Muscle layer of duodenum (tissue), 2 donors: ENCODE measurements around the gene C1QL1.

ENCODE experiments used
- H3K27ac ChIP-seq: one replicate; pipeline ENCODE4 v1.7.0; 2013; ENCODE audit warnings: mild to moderate bottlenecking, low read length
- H3K27me3 ChIP-seq: one replicate; pipeline ENCODE4 v1.7.0; 2013; ENCODE audit warnings: low read depth, mild to moderate bottlenecking, control low read depth, low read length
- H3K36me3 ChIP-seq, 2 donors: one replicate each; pipeline ENCODE4 v1.7.0; 2013; ENCODE audit warnings: low read length in 2 of 2, control low read depth in 1 of 2, mild to moderate bottlenecking in 1 of 2; ENCODE audit not compliant: insufficient read depth in 2 of 2, control insufficient read depth in 1 of 2
- H3K4me1 ChIP-seq, 2 donors: one replicate each; pipeline ENCODE4 v1.7.0; 2013; ENCODE audit warnings: low read length in 2 of 2, mild to moderate bottlenecking in 2 of 2, control low read depth in 1 of 2, moderate library complexity in 1 of 2; ENCODE audit not compliant: insufficient read depth in 2 of 2, control insufficient read depth in 1 of 2
- H3K4me3 ChIP-seq, 2 donors: one replicate each; pipeline ENCODE4 v1.7.0; 2013; ENCODE audit warnings: low read length in 2 of 2, low read depth in 1 of 2, mild to moderate bottlenecking in 1 of 2
- H3K9me3 ChIP-seq, 2 donors: one replicate each; pipeline ENCODE4 v1.7.0; 2013; ENCODE audit warnings: low read length in 2 of 2, control low read depth in 1 of 2, mild to moderate bottlenecking in 1 of 2; ENCODE audit not compliant: control insufficient read depth in 1 of 2
- donor health status: healthy.

Gene C1QL1

DNA sequence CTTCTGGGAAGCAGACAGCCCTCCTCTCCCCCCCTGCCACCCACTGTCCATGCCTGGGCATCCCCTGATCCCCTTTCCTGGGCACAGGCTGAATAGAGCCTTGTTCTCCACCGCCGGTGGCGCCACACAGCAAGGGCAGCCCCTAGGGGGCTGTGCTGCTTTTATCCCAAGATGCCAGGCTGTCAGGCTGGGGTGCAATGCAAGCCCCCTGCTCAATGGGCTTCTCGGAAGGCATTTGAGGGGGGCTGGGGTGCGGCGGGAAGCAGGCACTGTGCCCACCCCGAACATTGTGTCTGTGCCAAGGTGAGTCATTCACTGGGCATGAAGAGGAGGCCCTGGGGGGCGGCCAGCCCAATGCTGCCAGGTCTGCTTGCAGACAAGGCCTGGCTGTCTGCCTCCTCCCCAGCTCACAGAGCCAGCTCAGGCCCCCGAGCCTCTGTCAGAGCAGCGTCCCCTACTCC, 51.3 kb downstream of the C1QL1 start:
- no peaks in the 10 kb centered on the region for H3K36me3 ChIP-seq
- no peak overlapping the region for H3K4me3 ChIP-seq
- peaks cover 0 to 11% of the 10 kb centered on the region in 2 donors for H3K4me1 ChIP-seq
- H3K27me3 ChIP-seq = peaks cover 4% of the 10 kb centered on the region
- H3K27ac ChIP-seq = no peak overlapping the region
- no peaks in the 10 kb centered on the region for H3K9me3 ChIP-seq

DNA sequence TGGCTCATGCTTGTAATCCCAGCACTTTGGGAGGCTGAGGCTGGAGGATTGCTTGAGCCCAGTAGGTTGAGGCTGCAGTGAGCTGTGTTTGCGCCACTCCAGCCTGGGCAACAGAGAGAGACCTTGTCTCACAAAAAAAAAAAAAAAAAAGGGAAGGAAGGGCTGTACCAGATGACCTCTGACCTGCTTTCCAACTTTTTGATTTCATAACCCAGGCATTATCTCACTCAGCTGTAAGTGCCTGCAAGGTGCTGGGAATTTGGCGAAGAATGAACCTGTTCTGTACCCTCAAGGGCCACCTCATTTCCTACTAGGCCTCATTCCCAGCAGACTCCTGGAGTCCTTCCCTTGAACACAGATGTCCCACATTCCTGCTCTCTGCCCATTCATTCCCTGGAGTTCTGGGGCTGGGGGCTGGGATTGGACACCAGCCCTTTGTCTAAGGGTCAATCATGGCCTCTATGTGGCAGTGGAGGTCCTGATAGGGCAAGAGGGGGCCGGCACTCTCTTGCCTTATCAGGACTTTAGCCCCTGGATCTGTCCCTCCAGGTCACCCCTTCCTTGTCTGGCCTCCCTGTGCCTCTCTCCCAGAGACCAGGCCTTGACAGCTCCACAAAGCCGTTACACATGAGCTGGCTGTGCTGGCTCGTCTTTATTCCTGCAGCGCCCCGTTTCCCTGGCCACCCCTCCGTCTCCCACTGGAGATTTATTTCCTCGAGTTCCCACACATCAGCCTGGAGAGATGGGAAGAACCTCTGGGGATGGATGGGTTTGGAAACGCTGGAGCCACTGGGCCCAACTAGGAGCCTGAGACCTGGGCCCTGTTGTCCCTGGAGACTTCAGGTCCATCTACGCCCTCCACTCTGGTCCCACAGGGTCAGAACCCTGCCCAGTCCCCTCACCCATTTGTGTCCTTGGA, 52.0 kb downstream of the C1QL1 start:
- Histone ChIP-seq H3K4me3 (no peak overlapping the region), H3K36me3 (no peaks in the 10 kb centered on the region), H3K4me1 (peaks cover 0 to 18% of the 10 kb centered on the region in 2 donors), H3K27me3 (peaks cover 4% of the 10 kb centered on the region), H3K9me3 (no peaks in the 10 kb centered on the region), H3K27ac (no peak overlapping the region)

DNA sequence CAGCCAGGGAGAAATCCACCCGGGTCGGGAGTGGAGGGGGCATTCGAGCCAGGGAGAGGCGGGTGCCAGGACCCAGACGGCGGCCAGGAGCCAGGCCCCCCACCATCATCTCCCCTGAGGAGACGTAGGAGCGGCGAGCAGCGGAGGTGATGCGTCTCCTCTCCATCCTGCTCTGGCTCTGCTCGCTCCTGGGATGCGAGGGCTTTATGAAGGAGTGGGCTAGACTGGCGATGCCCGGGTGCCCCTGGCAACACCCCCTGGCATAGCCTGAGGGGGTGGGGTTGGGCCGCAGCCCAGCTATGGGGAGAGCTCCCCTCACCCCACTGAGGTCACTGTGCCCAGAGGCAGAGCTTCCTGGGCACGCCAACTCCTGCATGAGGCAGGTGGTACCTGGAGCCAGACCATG, 52.8 kb downstream of the C1QL1 start, which contains the start of gene GFAP:
Gene GFAP (minus strand): TSS at position 180 of the 406 bp plus-strand sequence. CDS start 14 bp downstream, at position 166.
- Histone ChIP-seq H3K36me3 (no peaks in the 10 kb centered on the region), H3K9me3 (no peaks in the 10 kb centered on the region), H3K27ac (no peak within 1 kb of the TSS), H3K27me3 (peaks cover 4% of the 10 kb centered on the region), H3K4me1 (peaks cover 0 to 16% of the 10 kb centered on the region in 2 donors), H3K4me3 (no peak within 1 kb of the TSS)

DNA sequence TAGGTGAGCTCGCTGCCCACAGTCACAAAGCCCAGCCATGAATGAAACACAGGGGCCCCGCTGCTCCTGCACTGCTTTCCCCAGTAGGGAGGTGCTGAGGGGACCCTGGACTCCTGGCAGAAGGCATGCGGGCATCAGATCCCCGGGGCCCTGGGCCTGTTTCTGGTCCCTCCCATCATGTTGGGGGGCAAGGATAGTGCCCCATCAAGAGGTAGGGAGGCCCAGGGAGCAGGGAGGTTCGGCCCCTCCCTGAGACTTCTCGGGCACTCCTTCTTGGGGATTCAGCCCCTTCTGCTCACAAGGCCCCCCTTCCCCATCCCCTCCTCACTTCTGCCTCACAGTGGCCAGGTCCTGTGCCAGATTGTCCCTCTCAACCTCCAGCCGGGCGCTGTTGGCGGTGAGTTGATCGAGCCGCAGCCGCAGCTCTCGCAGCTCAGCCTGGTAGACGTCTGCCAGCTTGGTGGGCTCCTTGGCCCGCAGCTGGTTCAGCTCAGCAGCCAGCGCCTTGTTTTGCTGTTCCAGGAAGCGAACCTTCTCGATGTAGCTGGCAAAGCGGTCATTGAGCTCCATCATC, 53.3 kb downstream of the C1QL1 start:
- peaks cover 4% of the 10 kb centered on the region for H3K27me3 ChIP-seq
- H3K9me3 ChIP-seq = no peaks in the 10 kb centered on the region
- H3K4me3 ChIP-seq = no peak overlapping the region
- no peaks in the 10 kb centered on the region for H3K36me3 ChIP-seq
- no peak overlapping the region for H3K27ac ChIP-seq
- peaks cover 0 to 13% of the 10 kb centered on the region in 2 donors for H3K4me1 ChIP-seq

DNA sequence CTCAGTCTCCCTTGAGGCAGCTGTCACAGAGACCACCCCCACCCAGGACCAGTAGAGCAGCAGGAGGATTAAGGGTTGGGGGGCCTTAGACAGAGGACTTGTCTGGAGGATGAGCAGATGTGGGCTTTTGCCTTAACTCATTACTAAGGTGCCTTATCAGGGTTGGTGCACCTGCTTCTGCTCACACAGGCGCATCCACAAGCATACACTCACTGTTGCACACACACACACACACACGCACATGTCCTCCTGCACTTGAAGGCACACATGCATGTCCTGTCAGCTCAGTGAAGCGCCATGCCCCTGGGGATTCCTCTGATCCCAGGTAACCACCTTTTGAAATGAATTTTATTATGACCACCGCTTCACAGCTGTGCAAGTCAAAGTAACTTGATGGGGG, 54.0 kb downstream of the C1QL1 start:
- Histone ChIP-seq H3K9me3 (no peaks in the 10 kb centered on the region), H3K27ac (no peak overlapping the region), H3K36me3 (no peaks in the 10 kb centered on the region), H3K4me1 (peaks cover 0 to 13% of the 10 kb centered on the region in 2 donors), H3K27me3 (peaks cover 4% of the 10 kb centered on the region), H3K4me3 (no peak overlapping the region)

DNA sequence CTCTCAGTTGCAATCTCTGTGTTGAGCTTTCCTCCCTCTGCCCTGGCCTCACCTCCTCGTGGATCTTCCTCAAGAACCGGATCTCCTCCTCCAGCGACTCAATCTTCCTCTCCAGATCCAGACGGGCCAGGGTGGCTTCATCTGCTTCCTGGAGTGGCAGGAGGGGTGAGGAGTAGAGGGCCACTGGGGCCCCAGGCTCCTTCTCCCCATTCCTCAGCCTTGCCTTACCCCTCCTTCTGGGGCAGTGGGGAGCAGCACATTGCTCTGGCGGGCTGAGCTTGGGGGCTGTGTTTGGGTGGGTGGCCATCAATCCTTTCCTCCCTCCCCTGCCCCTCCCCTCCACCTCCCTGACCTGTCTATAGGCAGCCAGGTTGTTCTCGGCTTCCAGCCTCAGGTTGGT, 54.4 kb downstream of the C1QL1 start:
- Histone ChIP-seq H3K4me1 (peaks cover 0 to 13% of the 10 kb centered on the region in 2 donors), H3K27me3 (peaks cover 4% of the 10 kb centered on the region), H3K36me3 (no peaks in the 10 kb centered on the region), H3K27ac (no peak overlapping the region), H3K9me3 (no peaks in the 10 kb centered on the region), H3K4me3 (no peak overlapping the region)

DNA sequence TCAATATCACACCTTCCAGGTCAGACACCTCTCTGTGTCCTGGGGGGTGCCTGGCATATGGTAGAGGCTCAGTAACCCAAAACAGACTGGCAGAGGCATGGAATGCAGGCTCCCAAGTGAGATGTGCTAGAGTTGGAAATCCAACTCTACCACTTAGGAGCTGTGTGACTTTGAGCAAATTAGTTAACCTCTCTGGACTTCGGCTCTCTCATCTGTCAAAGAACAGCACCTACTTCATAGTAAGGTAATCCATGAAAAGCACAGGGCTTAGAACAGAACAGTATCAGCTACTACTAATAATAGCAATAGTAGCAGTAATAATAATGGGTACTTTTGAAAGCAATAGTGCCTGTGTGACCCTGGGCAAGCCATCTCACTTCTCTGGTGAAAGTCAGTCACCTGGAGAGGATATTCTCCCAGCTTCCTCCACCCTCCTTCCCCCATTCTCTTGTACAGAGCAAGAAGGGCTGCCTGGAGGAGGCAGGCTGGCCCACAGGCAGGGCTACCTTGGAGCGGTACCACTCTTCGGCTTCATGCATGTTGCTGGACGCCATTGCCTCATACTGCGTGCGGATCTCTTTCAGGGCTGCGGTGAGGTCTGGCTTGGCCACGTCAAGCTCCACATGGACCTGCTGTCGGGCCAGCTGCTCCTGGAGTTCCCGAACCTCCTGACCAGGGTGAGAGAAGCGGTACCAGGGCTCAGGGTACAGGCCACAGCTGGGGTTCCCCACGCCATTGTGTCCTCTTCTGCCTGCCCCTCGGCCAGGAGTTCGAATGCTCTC, 55.1 kb downstream of the C1QL1 start:
- no peaks in the 10 kb centered on the region for H3K9me3 ChIP-seq
- no peaks in the 10 kb centered on the region for H3K36me3 ChIP-seq
- no peak overlapping the region for H3K4me3 ChIP-seq
- H3K27me3 ChIP-seq = peaks cover 4% of the 10 kb centered on the region
- H3K4me1 ChIP-seq = peaks cover 0 to 13% of the 10 kb centered on the region in 2 donors
- no peak overlapping the region for H3K27ac ChIP-seq

DNA sequence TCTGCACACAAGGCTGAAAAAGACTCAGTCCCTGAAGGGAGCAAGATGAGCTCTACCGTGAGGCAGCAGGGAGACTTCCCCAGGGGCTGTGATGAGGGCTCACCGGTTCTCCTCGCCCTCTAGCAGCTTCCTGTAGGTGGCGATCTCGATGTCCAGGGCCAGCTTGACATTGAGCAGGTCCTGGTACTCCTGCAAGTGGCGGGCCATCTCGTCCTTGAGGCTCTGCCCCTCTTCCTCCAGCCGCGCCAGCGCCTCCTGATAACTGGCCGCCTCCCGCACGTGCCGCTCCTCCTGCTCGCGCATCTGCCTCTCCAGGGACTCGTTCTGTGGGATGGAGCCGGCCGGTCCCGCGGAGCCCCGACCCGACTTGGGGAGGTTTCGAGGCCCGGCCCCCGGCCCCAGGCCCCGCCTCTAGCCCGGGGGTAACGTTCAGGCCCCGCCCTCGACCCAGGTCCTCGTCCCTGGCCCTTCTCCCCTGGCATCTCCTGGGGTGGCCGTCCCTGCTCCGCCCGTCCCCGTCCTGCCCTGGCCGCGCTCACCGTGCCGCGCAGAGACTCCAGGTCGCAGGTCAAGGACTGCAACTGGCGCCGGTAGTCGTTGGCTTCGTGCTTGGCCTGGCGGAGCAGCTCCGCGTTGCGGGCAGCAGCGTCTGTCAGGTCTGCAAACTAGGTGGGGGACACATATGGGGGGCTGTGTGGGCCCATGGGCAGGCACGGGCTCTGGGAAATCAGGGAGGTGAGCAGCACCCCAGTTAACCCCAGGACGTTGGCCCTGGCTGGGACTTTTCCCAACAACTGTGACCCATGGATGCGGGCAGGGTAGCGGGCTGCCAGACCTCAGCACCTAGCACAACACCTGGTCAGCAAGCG, 56.7 kb downstream of the C1QL1 start:
- H3K9me3 ChIP-seq = no peaks in the 10 kb centered on the region
- H3K4me3 ChIP-seq = peak overlapping the region in 1 of 2 donors; percentile 53
- H3K36me3 ChIP-seq = no peaks in the 10 kb centered on the region
- no peak overlapping the region for H3K27ac ChIP-seq
- H3K27me3 ChIP-seq = peaks cover 4% of the 10 kb centered on the region
- H3K4me1 ChIP-seq = peaks cover 1 to 13% of the 10 kb centered on the region in 2 donors

DNA sequence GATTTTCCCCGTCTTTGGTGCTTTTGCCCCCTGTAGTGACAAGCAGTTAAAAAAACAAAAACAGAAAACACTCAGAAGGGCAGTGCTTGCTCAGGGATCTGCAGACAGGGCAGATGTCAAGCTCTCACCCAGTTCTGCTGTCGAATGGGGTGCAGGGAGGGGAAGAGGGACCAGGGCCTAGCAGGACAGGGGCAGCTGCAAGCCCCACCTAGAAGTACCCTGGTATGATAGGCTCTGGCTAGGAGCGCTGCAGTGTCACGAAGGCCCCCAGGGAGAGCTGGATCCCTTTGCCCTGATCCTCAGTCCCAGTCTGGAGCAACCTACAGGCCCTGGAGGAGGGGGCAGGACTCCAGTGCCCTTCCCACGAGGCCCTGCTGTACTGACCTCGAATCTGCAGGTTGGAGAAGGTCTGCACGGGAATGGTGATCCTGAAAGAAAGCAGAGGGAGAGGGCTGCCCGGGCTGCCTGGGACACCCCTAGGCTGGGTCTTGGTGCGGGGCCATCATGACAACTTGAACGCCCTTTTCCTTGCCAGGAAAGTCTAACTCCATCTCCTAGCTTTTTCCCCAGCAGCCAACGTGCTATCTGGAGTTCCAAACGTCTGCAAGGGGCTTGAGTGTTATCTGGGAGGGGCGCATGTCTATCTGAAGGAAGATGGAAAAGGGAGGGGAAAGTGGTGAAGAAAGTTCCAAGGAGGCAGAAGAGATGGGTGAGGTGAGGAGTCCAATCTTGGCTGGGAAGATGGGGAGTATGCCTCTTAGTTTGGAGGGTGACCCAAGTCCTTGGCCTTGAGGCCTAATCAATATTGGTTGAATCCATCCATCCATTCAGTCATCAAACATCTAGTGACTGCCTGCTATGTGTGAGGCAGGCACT, 57.6 kb downstream of the C1QL1 start:
- Histone ChIP-seq H3K4me1 (peaks cover 8 to 10% of the 10 kb centered on the region in 2 donors), H3K9me3 (no peaks in the 10 kb centered on the region), H3K4me3 (no peak overlapping the region), H3K36me3 (no peaks in the 10 kb centered on the region), H3K27ac (no peak overlapping the region), H3K27me3 (peaks cover 4% of the 10 kb centered on the region)
